Activated T-cell treated with anti-CD3 and anti-CD28 coated beads, Interleukin-2, amount 50 U/mL, for 24 hours (primary cell): Measurements from ENCODE around the gene IRF5.

Experiments used
- DNase-seq: peaks from one replicate; pipeline ENCODE4 v3.0.0-alpha.2; 2020
- H3K27ac Mint-ChIP-seq: 2 replicates; pipeline ENCODE4 v1.8.0; 2020; ENCODE audit warnings: mild to moderate bottlenecking, mixed read lengths
- H3K27me3 Mint-ChIP-seq: 2 replicates; pipeline ENCODE4 v1.8.0; 2020; ENCODE audit warnings: mixed read lengths
- H3K36me3 Mint-ChIP-seq: 2 replicates; pipeline ENCODE4 v1.8.0; 2020; ENCODE audit warnings: low read depth, mixed read lengths
- H3K4me1 Mint-ChIP-seq: 2 replicates; pipeline ENCODE4 v1.8.0; 2020; ENCODE audit warnings: low read depth, mixed read lengths
- H3K4me3 Mint-ChIP-seq: 2 replicates; pipeline ENCODE4 v1.8.0; 2020; ENCODE audit warnings: mild to moderate bottlenecking, moderate library complexity, mixed read lengths
- H3K9me3 Mint-ChIP-seq: 2 replicates; pipeline ENCODE4 v1.8.0; 2020; ENCODE audit warnings: mixed read lengths

IRF5 gene

GRCh38 chr7:128948976-128949760 lies 11.4 kb downstream of the IRF5 start:
- Mint-ChIP-seq H3K4me3 (no peak overlapping the region), H3K36me3 (peaks cover 40% of the 10 kb centered on the region), H3K4me1 (no peaks in the 10 kb centered on the region), H3K9me3 (no peaks in the 10 kb centered on the region), H3K27ac (no peak overlapping the region), H3K27me3 (no peaks in the 10 kb centered on the region)
- no peak for DNase-seq

- H3K27me3 Mint-ChIP-seq: no peaks in the 10 kb centered on the region
- H3K36me3 Mint-ChIP-seq: peaks cover 61% of the 10 kb centered on the region
Measured at GRCh38 chr7:128951296-128951695, 13.6 kb downstream of the IRF5 start.

GRCh38 chr7:128954150-128954549 lies 16.4 kb downstream of the IRF5 start:
- Mint-ChIP-seq H3K36me3 (peaks cover 84% of the 10 kb centered on the region), H3K9me3 (no peaks in the 10 kb centered on the region), H3K4me3 (no peak overlapping the region), H3K27ac (peak overlapping the region; percentile 71), H3K4me1 (peaks cover 6% of the 10 kb centered on the region), H3K27me3 (no peaks in the 10 kb centered on the region)
- no peak for DNase-seq

More at GRCh38 chr7:128951296-128951695, 13.6 kb downstream of the IRF5 start:
- Mint-ChIP-seq H3K9me3 (no peaks in the 10 kb centered on the region), H3K4me3 (no peak overlapping the region), H3K27ac (no peak overlapping the region), H3K4me1 (peaks cover 3% of the 10 kb centered on the region)
- no peak for DNase-seq

- H3K27ac Mint-ChIP-seq: peak overlapping the region; percentile 79
- no peak for DNase-seq
- no peak overlapping the region for H3K4me3 Mint-ChIP-seq
- H3K9me3 Mint-ChIP-seq: no peaks in the 10 kb centered on the region
- peaks cover 15% of the 10 kb centered on the region for H3K4me1 Mint-ChIP-seq
- H3K27me3 Mint-ChIP-seq: no peaks in the 10 kb centered on the region
- peaks cover 91% of the 10 kb centered on the region for H3K36me3 Mint-ChIP-seq
Measured at GRCh38 chr7:128954830-128955802, 17.4 kb downstream of the IRF5 start.

- no peaks in the 10 kb centered on the region for H3K9me3 Mint-ChIP-seq
- DNase-seq: no peak
- peaks cover 88% of the 10 kb centered on the region for H3K36me3 Mint-ChIP-seq
- no peak overlapping the region for H3K4me3 Mint-ChIP-seq
- H3K27ac Mint-ChIP-seq: peak overlapping the region; percentile 18
- peaks cover 17% of the 10 kb centered on the region for H3K4me1 Mint-ChIP-seq
- no peaks in the 10 kb centered on the region for H3K27me3 Mint-ChIP-seq
Measured at GRCh38 chr7:128955981-128956380, 18.3 kb downstream of the IRF5 start.

- Mint-ChIP-seq H3K27me3 (no peaks in the 10 kb centered on the region), H3K4me1 (peaks cover 44% of the 10 kb centered on the region), H3K27ac (peak overlapping the region; percentile 82), H3K9me3 (no peaks in the 10 kb centered on the region), H3K36me3 (peaks cover 85% of the 10 kb centered on the region), H3K4me3 (no peak overlapping the region)
- DNase-seq: no peak
Measured at GRCh38 chr7:128959296-128959695, 21.6 kb downstream of the IRF5 start.

GRCh38 chr7:128961030-128961659 lies 23.4 kb downstream of the IRF5 start:
- no peak for DNase-seq
- peaks cover 84% of the 10 kb centered on the region for H3K36me3 Mint-ChIP-seq
- peak overlapping the region; percentile 77 for H3K27ac Mint-ChIP-seq
- H3K4me3 Mint-ChIP-seq: no peak overlapping the region
- peaks cover 41% of the 10 kb centered on the region for H3K4me1 Mint-ChIP-seq
- no peaks in the 10 kb centered on the region for H3K27me3 Mint-ChIP-seq
- no peaks in the 10 kb centered on the region for H3K9me3 Mint-ChIP-seq

GRCh38 chr7:128962899-128963298 lies 25.2 kb downstream of the IRF5 start:
- Mint-ChIP-seq H3K27me3 (no peaks in the 10 kb centered on the region), H3K9me3 (no peaks in the 10 kb centered on the region), H3K4me3 (peak overlapping the region; percentile 49), H3K36me3 (peaks cover 83% of the 10 kb centered on the region), H3K4me1 (peaks cover 41% of the 10 kb centered on the region), H3K27ac (peak overlapping the region; percentile 96)
- no peak for DNase-seq

- Mint-ChIP-seq H3K4me3 (peak overlapping the region; percentile 49), H3K36me3 (peaks cover 82% of the 10 kb centered on the region), H3K4me1 (peaks cover 41% of the 10 kb centered on the region), H3K27me3 (no peaks in the 10 kb centered on the region), H3K9me3 (no peaks in the 10 kb centered on the region), H3K27ac (peak overlapping the region; percentile 96)
- DNase-seq: no peak
Measured at GRCh38 chr7:128963327-128963757, 25.6 kb downstream of the IRF5 start.

GRCh38 chr7:128968624-128969023 lies 30.9 kb downstream of the IRF5 start:
- no peaks in the 10 kb centered on the region for H3K9me3 Mint-ChIP-seq
- H3K36me3 Mint-ChIP-seq: peaks cover 86% of the 10 kb centered on the region
- H3K4me1 Mint-ChIP-seq: peaks cover 5% of the 10 kb centered on the region
- no peak overlapping the region for H3K27ac Mint-ChIP-seq
- H3K4me3 Mint-ChIP-seq: no peak overlapping the region
- no peak for DNase-seq
- H3K27me3 Mint-ChIP-seq: no peaks in the 10 kb centered on the region

- Mint-ChIP-seq H3K27me3 (no peaks in the 10 kb centered on the region), H3K36me3 (peaks cover 94% of the 10 kb centered on the region), H3K4me3 (no peak overlapping the region), H3K9me3 (no peaks in the 10 kb centered on the region), H3K27ac (peak overlapping the region; percentile 30), H3K4me1 (no peaks in the 10 kb centered on the region)
- no peak for DNase-seq
Measured at GRCh38 chr7:128974241-128974934, 36.7 kb downstream of the IRF5 start.

GRCh38 chr7:128982105-128982504 lies 44.4 kb downstream of the IRF5 start:
- H3K9me3 Mint-ChIP-seq: no peaks in the 10 kb centered on the region

GRCh38 chr7:128985660-128986059 lies 47.9 kb downstream of the IRF5 start:
- no peak for DNase-seq
- H3K4me3 Mint-ChIP-seq: no peak overlapping the region
- no peaks in the 10 kb centered on the region for H3K9me3 Mint-ChIP-seq
- H3K27me3 Mint-ChIP-seq: no peaks in the 10 kb centered on the region
- H3K36me3 Mint-ChIP-seq: peaks cover 87% of the 10 kb centered on the region
- H3K4me1 Mint-ChIP-seq: no peaks in the 10 kb centered on the region
- H3K27ac Mint-ChIP-seq: peak overlapping the region; percentile 1

More at GRCh38 chr7:128982105-128982504, 44.4 kb downstream of the IRF5 start:
- no peak overlapping the region for H3K27ac Mint-ChIP-seq
- no peaks in the 10 kb centered on the region for H3K27me3 Mint-ChIP-seq
- DNase-seq: no peak
- H3K36me3 Mint-ChIP-seq: peaks cover 88% of the 10 kb centered on the region
- no peak overlapping the region for H3K4me3 Mint-ChIP-seq
- H3K4me1 Mint-ChIP-seq: no peaks in the 10 kb centered on the region

- Mint-ChIP-seq H3K4me1 (no peaks in the 10 kb centered on the region), H3K27me3 (no peaks in the 10 kb centered on the region), H3K9me3 (no peaks in the 10 kb centered on the region), H3K36me3 (peaks cover 89% of the 10 kb centered on the region), H3K4me3 (no peak overlapping the region), H3K27ac (no peak overlapping the region)
- DNase-seq: no peak
Measured at GRCh38 chr7:128986609-128987008, 48.9 kb downstream of the IRF5 start.
